Activated naive CD4-positive, alpha-beta T cell treated with anti-CD3 and anti-CD28 coated beads for 36 hours (primary cell): ENCODE data around the gene DMBT1. TPM values are rescaled to one million over a fixed set of nuclear protein-coding genes. Genes with fewer than 3 reads are reported as not detected.
"Not testable (repeated sequence)": the region's sequence is repeated elsewhere in the genome, so short reads cannot be mapped to it uniquely, and the experiment has no call there.

Experiments
- CTCF ChIA-PET: fragments of 350-600 bp; sonication (Branson Sonifier 250); formaldehyde crosslinking; loops from one replicate; lab custom pipeline; 2021; ENCODE audit warnings: antibody characterized with exemption; lab: Charles Lee
- DNase-seq: peaks from one replicate; pipeline ENCODE4 v3.0.0-alpha.2; 2020
- H3K27ac Mint-ChIP-seq: one replicate; pipeline ENCODE4 v1.8.0; 2021; ENCODE audit warnings: mild to moderate bottlenecking, mixed read lengths
- H3K27me3 Mint-ChIP-seq: one replicate; pipeline ENCODE4 v1.8.0; 2021; ENCODE audit warnings: low read depth, mixed read lengths
- H3K36me3 Mint-ChIP-seq: one replicate; pipeline ENCODE4 v1.8.0; 2021; ENCODE audit warnings: low read depth, mixed read lengths
- H3K4me1 Mint-ChIP-seq: one replicate; pipeline ENCODE4 v1.8.0; 2021; ENCODE audit warnings: low read depth, mixed read lengths
- H3K4me3 Mint-ChIP-seq: one replicate; pipeline ENCODE4 v1.8.0; 2021; ENCODE audit warnings: mild to moderate bottlenecking, moderate library complexity, mixed read lengths
- H3K9me3 Mint-ChIP-seq: one replicate; pipeline ENCODE4 v1.8.0; 2021; ENCODE audit warnings: mixed read lengths
- intact Hi-C: fragments of 100-400 bp; cut with micrococcal nuclease; formaldehyde crosslinking; loops from one replicate; pipeline ENCODE4 v1.15.1; 2023
- total RNA-seq, 2 experiments: library from RNA; stranded (reverse); gene quantifications; one replicate each; pipeline ENCODE4 v1.2.3, GENCODE V29; 2021

The DMBT1 gene
- total RNA-seq, 2 experiments from 2014 or later, result not detected

DNA sequence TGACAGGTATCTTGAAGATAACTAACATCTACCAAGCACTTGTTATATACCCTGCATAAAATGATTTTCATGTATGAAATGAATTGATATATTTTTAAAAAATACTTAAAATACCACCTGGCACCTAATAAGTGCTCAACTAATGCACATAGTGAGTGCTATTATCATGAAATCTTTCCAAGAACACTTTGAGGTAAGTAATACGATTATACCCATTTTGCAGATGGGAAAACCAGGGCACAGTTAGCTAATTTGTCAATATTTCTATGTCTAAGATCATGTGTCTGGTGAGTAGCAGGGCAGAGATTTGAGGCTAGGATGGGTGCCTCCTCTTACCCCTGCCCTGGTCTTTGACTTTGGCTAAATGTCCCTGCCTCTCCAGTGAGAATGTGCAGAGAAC lies 6.1 kb downstream of the DMBT1 start:
- H3K36me3 Mint-ChIP-seq, result no peaks in the 10 kb centered on the region
- CTCF ChIA-PET, result interaction anchor here (0.7 to 3.3 kb wide), 13 partner anchors 11 to 790 kb away, joined by 3 to 39 read pairs (median 4); no protein-coding TSS in a partner anchor
- intact Hi-C loops, result loop anchor here (1.0 to 5.0 kb wide), 3 partner anchors 129 to 566 kb away; no protein-coding TSS in a partner anchor
- no peaks in the 10 kb centered on the region for H3K9me3 Mint-ChIP-seq
- H3K27ac Mint-ChIP-seq, result no peak overlapping the region
- H3K4me3 Mint-ChIP-seq, result no peak overlapping the region
- DNase-seq, result no peak
- peaks cover 28% of the 10 kb centered on the region for H3K27me3 Mint-ChIP-seq
- peaks cover 7% of the 10 kb centered on the region for H3K4me1 Mint-ChIP-seq

- no peaks in the 10 kb centered on the region for H3K9me3 Mint-ChIP-seq
- no peak overlapping the region for H3K4me3 Mint-ChIP-seq
- no peaks in the 10 kb centered on the region for H3K36me3 Mint-ChIP-seq
- peaks cover 5% of the 10 kb centered on the region for H3K4me1 Mint-ChIP-seq
- H3K27ac Mint-ChIP-seq, result no peak overlapping the region
- intact Hi-C loops, result loop anchor here (1.0 to 5.0 kb wide), 3 partner anchors 130 to 565 kb away; no protein-coding TSS in a partner anchor
- CTCF ChIA-PET, result interaction anchor here (0.7 to 3.3 kb wide), 7 partner anchors 14 to 229 kb away, joined by 3 to 24 read pairs (median 6); no protein-coding TSS in a partner anchor
- peak; percentile 53 for DNase-seq
- H3K27me3 Mint-ChIP-seq, result peaks cover 31% of the 10 kb centered on the region
These were observed 6.6 kb downstream of the DMBT1 start for GRCh38 chr10:122567056-122567660.

- Mint-ChIP-seq H3K4me1 (peaks cover 5% of the 10 kb centered on the region), H3K4me3 (no peak overlapping the region), H3K27me3 (peaks cover 31% of the 10 kb centered on the region), H3K9me3 (no peaks in the 10 kb centered on the region), H3K27ac (no peak overlapping the region), H3K36me3 (no peaks in the 10 kb centered on the region)
- CTCF ChIA-PET, result no interaction called here
- intact Hi-C loops, result loop anchor here (5.0 kb wide), 2 partner anchors 131 to 564 kb away; no protein-coding TSS in a partner anchor
- no peak for DNase-seq
These were observed 8.0 kb downstream of the DMBT1 start for GRCh38 chr10:122568551-122568950.

DNA sequence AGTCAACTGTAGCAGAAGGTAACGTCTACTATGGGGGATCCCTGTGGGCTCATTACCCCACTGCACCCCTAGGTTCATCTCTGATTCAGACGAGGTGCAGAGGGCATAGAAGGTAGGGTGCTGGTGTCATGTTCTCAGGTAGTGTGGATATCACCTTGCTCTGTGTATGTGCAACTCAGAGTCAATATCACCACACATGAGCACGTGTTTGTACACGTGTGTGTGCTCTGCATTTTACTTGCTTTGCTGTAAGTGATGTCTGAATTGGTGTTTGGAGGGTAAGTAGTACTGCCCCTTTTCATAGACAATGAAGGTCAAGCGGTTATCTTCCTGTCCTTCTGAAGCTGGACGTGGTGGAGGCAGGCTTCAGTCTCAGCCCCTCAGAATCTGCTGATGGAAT lies 10.4 kb downstream of the DMBT1 start:
- Mint-ChIP-seq H3K4me3 (no peak overlapping the region), H3K27ac (no peak overlapping the region), H3K9me3 (peaks cover 6% of the 10 kb centered on the region), H3K4me1 (peaks cover 1% of the 10 kb centered on the region), H3K27me3 (peaks cover 27% of the 10 kb centered on the region), H3K36me3 (no peaks in the 10 kb centered on the region)
- no peak for DNase-seq
- intact Hi-C loops, result no loop called here
- CTCF ChIA-PET, result no interaction called here

DNA sequence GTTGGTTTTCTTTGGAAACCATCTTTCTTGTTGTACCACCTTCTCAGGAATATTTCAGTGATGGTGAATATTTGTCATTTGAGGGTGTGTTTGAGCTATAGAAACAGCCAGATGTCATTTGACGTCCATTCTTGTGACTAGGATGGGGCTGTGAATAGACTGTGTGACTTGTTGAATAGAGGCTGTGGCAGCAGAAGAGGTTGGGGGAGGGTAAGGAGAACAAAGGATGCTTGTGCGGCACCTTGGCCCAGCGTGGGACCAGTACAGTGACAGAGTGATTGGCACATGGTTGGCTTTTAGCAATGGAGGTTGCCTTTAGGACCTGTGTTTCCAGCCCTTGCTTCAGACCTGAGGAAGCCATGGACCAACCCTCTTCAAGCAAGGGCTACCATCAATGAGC lies 11.3 kb downstream of the DMBT1 start:
- intact Hi-C loops, result no loop called here
- H3K36me3 Mint-ChIP-seq, result no peaks in the 10 kb centered on the region
- no peak overlapping the region for H3K27ac Mint-ChIP-seq
- no peak overlapping the region for H3K4me3 Mint-ChIP-seq
- H3K9me3 Mint-ChIP-seq, result peaks cover 6% of the 10 kb centered on the region
- no peak for DNase-seq
- no peaks in the 10 kb centered on the region for H3K4me1 Mint-ChIP-seq
- CTCF ChIA-PET, result no interaction called here
- H3K27me3 Mint-ChIP-seq, result peaks cover 25% of the 10 kb centered on the region

- Mint-ChIP-seq H3K36me3 (no peaks in the 10 kb centered on the region), H3K4me3 (no peak overlapping the region), H3K4me1 (no peaks in the 10 kb centered on the region), H3K9me3 (peaks cover 6% of the 10 kb centered on the region), H3K27me3 (peaks cover 7% of the 10 kb centered on the region), H3K27ac (no peak overlapping the region)
- intact Hi-C loops, result no loop called here
- DNase-seq, result no peak
- CTCF ChIA-PET, result interaction anchor here (1.6 kb wide), 1 partner anchor 10 kb away, joined by 4 read pairs; no protein-coding TSS in a partner anchor
These were observed 15.2 kb downstream of the DMBT1 start for GRCh38 chr10:122575776-122576175.

DNA sequence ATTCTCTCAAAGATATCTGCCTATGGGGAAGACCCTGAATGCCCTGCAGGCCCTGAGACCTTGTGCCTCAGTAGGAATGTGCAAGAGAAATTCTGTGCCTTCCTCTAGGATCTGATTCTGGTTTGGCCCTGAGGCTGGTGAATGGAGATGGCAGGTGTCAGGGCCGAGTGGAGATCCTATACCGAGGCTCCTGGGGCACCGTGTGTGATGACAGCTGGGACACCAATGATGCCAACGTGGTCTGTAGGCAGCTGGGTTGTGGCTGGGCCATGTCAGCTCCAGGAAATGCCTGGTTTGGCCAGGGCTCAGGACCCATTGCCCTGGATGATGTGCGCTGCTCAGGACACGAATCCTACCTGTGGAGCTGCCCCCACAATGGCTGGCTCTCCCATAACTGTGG lies 15.7 kb downstream of the DMBT1 start:
- CTCF ChIA-PET, result interaction anchor here (1.6 kb wide), 1 partner anchor 11 kb away, joined by 4 read pairs; no protein-coding TSS in a partner anchor
- Mint-ChIP-seq H3K27me3 (peaks cover 7% of the 10 kb centered on the region), H3K4me1 (no peaks in the 10 kb centered on the region), H3K36me3 (no peaks in the 10 kb centered on the region), H3K4me3 (no peak overlapping the region), H3K27ac (no peak overlapping the region), H3K9me3 (peaks cover 6% of the 10 kb centered on the region)
- DNase-seq, result no peak
- intact Hi-C loops, result no loop called here

GRCh38 chr10:122577311-122577885 lies 16.8 kb downstream of the DMBT1 start:
- intact Hi-C loops, result no loop called here
- no peak overlapping the region for H3K4me3 Mint-ChIP-seq
- H3K9me3 Mint-ChIP-seq, result peaks cover 6% of the 10 kb centered on the region
- peaks cover 3% of the 10 kb centered on the region for H3K27me3 Mint-ChIP-seq
- H3K27ac Mint-ChIP-seq, result no peak overlapping the region
- H3K4me1 Mint-ChIP-seq, result no peaks in the 10 kb centered on the region
- H3K36me3 Mint-ChIP-seq, result no peaks in the 10 kb centered on the region
- CTCF ChIA-PET, result interaction anchor here (1.7 kb wide), 1 partner anchor 12 kb away, joined by 4 read pairs; no protein-coding TSS in a partner anchor
- no peak for DNase-seq

DNA sequence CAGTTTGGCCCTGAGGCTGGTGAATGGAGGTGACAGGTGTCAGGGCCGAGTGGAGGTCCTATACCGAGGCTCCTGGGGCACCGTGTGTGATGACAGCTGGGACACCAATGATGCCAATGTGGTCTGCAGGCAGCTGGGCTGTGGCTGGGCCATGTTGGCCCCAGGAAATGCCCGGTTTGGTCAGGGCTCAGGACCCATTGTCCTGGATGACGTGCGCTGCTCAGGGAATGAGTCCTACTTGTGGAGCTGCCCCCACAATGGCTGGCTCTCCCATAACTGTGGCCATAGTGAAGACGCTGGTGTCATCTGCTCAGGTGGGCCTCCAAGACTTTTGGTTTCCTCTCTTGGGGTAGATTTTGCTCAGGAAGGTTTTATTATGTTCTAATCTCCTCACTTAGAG lies 25.5 kb downstream of the DMBT1 start:
- H3K4me3 Mint-ChIP-seq, CTCF ChIA-PET, H3K27ac Mint-ChIP-seq: not testable (repeated sequence)

GRCh38 chr10:122587098-122587760 lies 26.7 kb downstream of the DMBT1 start:
- no peak overlapping the region for H3K27ac Mint-ChIP-seq
- H3K4me1 Mint-ChIP-seq, result no peaks in the 10 kb centered on the region
- no peaks in the 10 kb centered on the region for H3K9me3 Mint-ChIP-seq
- H3K4me3 Mint-ChIP-seq, result no peak overlapping the region
- no peak for DNase-seq
- CTCF ChIA-PET, result no interaction called here
- intact Hi-C loops, result no loop called here
- H3K27me3 Mint-ChIP-seq, result no peaks in the 10 kb centered on the region
- H3K36me3 Mint-ChIP-seq, result no peaks in the 10 kb centered on the region

More for the DNA sequence above, 25.5 kb downstream of the DMBT1 start:
- H3K4me1 Mint-ChIP-seq, H3K9me3 Mint-ChIP-seq, intact Hi-C loops, H3K27me3 Mint-ChIP-seq, DNase-seq, H3K36me3 Mint-ChIP-seq: not testable (repeated sequence)

- Mint-ChIP-seq H3K27ac (no peak overlapping the region), H3K4me1 (no peaks in the 10 kb centered on the region), H3K9me3 (no peaks in the 10 kb centered on the region), H3K27me3 (no peaks in the 10 kb centered on the region), H3K36me3 (no peaks in the 10 kb centered on the region), H3K4me3 (no peak overlapping the region)
- intact Hi-C loops, result no loop called here
- CTCF ChIA-PET, result no interaction called here
- no peak for DNase-seq
These were observed 27.8 kb downstream of the DMBT1 start for GRCh38 chr10:122588381-122588780.

DNA sequence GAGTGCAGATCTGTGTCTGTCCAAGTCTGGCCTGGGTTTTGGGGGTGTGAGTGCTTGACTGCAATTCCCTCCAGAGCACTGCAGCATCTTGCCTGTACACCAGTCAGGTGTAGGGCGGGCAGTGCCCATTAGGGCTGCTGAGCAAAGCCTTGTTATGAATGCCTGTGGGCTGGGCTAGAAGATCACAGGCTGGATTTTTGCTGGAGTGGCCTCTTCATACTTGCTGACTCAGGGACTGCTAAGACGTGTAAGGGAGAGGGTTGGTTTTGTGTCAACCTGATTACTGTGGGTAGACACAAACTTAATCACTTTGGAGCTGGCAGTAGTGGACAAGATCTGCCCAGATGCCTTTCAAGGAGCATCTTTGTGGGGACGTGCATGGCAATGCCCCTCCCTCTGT lies 29.6 kb downstream of the DMBT1 start:
- Mint-ChIP-seq H3K36me3 (no peaks in the 10 kb centered on the region), H3K4me3 (no peak overlapping the region), H3K27ac (no peak overlapping the region), H3K9me3 (no peaks in the 10 kb centered on the region), H3K27me3 (no peaks in the 10 kb centered on the region), H3K4me1 (no peaks in the 10 kb centered on the region)
- no peak for DNase-seq
- intact Hi-C loops, result no loop called here
- CTCF ChIA-PET, result no interaction called here
